Measurements from ENCODE around the gene RELT.

The RELT gene

DNA sequence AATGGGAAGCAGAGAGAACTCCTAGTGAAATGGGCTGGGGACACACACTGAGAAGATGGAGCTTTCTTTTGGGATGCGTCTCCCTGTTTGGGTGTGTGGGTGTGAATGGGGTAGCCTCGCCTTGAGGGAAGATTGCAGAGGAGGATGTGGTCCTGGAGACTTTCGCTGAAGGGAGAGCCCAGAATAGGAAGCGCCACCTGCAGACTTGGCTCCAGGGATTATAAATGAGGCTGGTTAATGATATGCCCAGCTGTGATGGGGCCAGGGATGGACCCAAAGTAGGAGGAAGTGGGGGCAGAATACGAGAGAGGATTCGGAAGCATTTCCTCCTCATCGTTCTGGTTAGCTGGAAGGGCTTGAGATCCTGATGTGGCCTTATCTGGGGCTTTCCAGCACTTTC, 13.7 kb downstream of the RELT start:
- in situ Hi-C loops (cut with MboI; ENCODE audit: low sequenced_read_pairs), result no loop called here

DNA sequence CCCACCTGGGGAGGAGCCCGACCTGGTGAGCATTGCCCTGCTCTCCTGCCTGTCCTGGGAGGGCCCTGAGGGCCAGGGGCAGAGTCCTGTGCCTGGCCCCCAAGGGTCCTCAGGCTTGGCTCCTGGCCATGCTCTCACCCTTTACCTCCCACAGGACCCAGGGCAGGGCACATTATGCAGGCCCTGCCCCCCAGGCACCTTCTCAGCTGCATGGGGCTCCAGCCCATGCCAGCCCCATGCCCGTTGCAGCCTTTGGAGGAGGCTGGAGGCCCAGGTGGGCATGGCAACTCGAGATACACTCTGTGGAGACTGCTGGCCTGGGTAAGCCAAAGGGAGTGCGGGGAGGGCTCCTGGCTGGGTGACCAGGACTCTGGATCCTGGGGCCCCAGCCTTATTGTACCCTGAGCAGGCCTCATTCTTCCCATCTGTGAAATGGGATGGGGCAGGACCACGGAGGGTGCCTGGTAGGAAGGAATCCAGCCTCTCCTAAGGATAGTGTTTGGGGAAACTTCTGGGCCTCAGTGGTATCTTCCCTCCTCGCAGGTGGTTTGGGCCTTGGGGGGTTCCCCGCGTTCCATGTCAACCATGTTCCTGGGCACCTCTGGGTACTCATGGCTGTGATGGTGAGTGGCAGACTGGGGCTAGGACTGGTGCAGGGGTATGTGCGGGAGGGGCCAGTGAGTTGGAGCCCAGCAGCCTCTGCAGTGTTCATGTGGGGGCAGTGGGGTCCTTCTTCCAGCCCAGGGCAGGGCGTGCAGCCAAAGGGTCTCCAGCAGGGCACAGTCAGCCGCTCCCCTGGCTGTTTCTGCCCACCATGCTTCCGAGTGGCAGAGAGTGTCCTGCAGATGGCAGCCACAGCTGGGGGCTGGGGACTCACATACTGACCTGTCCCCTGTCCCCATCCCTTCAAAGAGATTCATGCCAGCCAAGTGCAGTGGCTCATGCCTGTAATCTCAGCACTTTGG, 14.7 kb downstream of the RELT start:
- in situ Hi-C loops (cut with MboI; ENCODE audit: low sequenced_read_pairs), result no loop called here

DNA sequence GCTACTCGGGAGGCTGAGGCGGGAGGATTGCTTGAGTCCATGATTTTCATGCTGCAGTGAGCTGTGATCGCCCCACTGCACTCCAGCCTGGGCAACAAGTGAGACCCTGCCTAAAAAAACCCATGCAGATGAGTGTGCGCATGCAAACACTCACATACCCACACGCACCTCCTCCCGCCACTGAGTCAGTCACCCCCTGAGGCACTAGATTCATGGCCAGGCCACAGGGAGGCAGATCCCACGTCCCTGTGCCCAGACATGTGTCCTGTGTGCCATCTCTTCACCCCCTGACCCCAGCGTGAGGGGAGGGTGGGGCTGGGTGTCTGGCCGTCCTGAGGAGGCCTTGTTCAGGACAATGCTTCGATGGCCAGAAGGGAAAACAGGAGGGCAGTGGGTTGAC, 15.5 kb downstream of the RELT start:
- in situ Hi-C loops (cut with MboI; ENCODE audit: low sequenced_read_pairs), result no loop called here

DNA sequence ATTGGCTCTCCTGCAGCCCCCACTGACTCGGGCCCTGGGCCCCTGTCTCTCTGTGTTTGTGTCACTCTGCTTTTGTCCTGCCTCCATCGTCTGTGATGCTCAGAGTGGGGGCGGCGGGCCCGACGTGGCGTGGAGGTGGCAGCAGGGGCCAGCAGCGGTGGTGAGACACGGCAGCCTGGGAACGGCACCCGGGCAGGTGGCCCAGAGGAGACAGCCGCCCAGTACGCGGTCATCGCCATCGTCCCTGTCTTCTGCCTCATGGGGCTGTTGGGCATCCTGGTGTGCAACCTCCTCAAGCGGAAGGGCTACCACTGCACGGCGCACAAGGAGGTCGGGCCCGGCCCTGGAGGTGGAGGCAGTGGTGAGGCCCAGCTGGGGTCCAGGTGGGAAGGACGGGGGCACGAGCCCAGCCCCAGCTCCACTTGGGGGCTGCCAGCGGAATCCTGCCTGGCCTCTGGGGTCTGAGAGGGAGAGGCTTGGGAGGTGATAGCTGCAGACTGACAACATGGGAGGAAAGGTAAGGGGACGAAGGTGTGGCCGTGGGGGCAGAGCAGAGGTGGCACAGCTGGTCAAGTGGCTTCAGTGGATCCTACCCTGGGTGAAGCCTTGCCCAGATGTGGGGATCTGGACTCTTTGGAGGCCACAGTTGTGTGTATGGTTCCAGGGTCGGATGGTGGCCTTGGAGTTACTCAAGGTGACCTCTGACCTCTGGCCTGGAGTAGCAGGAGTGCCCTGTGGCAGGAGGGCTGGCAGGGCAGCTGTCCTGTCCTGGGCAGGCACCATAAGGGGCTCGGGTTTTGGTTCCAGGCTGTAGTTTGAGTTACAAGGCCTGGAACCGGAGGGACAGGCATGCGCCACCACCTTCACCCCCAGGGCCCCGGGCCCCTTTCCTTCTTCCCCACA, 16.2 kb downstream of the RELT start:
- in situ Hi-C loops (cut with MboI; ENCODE audit: low sequenced_read_pairs), result no loop called here

DNA sequence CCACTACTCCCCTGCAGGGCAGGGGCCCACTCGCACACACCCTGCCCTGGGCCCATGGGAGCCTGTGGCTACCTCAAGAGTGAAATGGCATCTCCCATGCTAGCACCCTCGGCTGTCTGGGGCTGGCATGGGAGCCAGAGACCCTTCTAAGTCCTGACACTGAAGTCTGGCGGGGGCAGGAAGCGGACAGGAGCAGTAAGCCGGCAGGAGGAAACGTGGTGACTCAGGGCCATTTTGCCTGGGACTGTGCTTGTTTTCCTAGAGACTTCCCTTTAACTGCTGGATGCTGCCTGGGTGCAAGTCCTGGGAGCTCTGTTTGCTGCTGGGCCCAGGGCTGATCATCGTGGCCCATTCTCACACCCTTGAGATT, 16.8 kb downstream of the RELT start:
- in situ Hi-C loops (cut with MboI; ENCODE audit: low sequenced_read_pairs), result no loop called here

DNA sequence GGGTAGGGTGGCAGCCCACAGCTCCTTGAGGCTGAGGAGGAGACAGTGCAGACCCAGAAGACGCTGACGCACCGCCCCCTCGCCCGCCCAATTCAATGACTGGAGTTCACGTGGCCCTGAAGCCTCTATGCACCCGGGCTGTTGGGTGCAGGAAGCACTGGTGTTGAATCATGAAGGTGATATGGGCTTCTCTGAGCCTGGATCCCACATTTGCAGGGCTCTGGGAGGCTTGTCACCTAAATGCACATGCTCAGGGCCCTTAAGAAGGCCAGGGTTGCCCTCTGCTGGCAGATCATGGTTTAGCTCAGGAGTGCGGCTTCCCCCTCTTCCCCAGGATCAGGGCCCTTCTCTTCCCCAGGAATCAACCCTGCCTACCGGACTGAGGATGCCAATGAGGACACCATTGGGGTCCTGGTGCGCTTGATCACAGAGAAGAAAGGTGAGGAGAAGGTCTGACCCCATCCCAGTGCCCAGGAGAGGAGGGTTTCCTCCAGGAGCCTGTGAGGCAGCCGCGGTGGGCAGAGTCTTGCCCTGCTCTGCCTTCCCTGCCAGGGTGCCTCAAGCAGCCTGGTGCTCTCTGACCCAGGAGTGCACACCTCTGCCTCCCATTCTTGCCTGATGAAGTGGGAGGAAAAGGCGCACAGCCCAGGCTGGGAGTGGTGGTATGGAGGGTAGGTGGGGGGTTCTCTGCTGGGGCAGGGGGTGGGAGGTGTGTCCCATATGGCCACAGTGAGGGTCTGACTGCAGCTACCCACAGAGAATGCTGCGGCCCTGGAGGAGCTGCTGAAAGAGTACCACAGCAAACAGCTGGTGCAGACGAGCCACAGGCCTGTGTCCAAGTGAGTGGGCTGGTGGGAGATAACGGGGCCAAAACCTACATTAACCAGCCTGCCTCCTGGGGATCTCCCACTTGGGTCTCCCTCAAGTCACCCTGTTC, 17.5 kb downstream of the RELT start:
- in situ Hi-C loops (cut with MboI; ENCODE audit: low sequenced_read_pairs), result no loop called here

DNA sequence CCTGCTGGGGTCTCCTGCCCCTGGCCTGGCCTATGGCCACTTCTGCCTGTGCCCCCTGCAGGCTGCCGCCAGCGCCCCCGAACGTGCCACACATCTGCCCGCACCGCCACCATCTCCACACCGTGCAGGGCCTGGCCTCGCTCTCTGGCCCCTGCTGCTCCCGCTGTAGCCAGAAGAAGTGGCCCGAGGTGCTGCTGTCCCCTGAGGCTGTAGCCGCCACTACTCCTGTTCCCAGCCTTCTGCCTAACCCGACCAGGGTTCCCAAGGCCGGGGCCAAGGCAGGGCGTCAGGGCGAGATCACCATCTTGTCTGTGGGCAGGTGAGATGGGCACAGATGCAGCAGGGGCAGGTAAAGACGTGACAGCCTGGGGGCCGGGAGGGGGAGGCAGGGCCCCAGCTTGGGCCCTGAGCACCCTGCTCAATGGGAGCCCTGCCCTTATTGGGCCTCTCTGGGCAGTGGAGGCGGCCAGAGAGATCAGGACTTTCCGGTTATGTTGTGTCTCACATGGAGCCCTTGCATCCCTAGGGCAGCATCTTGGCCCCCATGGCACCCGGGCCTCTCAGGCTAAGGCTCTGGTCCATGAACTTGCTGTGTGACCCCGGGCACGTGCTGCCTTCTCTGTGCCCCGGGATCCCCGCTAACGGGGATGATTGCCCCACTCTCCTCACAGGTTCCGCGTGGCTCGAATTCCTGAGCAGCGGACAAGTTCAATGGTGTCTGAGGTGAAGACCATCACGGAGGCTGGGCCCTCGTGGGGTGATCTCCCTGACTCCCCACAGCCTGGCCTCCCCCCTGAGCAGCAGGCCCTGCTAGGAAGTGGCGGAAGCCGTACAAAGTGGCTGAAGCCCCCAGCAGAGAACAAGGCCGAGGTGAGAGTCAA, 18.5 kb downstream of the RELT start:
- in situ Hi-C loops (cut with MboI; ENCODE audit: low sequenced_read_pairs), result no loop called here

DNA sequence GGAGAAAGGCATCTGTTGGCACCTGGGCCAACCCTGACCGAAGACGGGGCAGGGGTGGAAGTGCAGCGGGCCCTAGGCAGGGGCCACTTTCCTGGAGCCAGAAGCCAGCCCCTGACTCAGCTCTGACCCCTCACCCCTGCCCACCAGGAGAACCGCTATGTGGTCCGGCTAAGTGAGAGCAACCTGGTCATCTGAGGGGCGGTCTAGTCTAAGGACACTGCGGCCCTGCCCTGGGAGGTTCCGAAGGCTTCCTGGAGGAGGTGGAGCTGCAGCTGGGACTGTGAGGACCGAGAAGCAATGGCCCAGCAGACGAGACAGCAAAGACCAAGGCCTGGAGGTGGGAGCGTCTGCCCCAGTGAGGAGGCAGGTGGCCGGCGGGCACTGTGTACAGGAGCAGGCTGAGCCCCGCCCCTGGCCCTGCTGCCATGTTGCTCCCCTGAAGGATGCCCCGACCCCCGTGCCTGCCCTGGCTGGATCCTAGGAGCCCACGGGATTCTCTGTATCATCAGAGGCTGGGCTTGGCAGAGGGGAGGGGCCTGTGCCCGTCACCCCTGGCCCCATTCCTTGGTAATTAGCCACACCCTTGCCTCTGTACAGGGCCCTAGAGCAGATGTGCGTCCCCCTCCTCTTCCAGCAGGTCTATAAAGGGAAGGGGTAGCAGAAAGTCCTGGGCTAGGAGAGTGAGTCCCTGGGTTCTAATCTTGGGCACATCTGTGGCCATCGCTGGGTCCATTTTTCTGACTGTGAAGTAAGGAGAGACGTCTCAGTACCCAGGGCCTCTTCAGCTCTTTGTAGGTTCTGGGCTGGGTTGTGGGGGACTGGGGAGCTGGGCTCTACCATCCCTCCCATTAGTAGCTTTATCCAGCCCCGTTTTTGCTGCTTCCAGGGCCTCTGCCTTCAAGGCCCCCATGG, 19.4 kb downstream of the RELT start:
- in situ Hi-C loops (cut with MboI; ENCODE audit: low sequenced_read_pairs), result no loop called here

DNA sequence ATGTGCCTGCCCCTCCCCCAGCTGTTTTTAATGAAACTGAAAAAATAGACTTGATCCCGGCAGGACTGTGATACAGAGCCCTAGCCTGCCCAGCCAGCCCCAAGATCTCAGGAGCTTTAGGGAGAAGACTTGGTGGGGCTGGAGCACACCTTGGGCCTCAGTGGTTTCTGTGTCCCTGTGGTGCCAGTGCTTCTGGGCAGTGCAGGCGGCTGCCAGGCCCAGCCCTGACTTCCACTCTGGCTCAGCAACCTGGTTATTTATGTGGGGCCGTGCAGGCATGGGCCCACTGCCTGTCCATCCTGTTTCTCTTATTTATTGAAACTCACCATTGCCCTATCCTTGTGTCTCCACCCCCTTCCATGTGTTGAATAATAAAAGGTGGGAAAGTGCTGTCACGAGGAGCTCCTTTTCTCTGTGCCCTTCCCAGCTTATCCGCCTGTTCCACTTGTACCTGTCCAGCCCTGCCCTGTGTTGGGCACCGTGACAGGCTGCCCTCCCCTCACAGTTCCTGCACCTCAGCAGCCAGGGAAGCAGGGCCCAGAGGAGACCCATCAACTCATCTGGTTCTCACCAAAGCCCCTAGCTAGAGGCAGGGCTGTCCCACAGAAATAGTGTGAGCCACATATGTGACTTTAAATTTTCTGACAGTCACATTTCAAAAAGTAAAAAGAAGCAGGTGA, 20.2 kb downstream of the RELT start:
- in situ Hi-C loops (cut with MboI; ENCODE audit: low sequenced_read_pairs), result no loop called here

DNA sequence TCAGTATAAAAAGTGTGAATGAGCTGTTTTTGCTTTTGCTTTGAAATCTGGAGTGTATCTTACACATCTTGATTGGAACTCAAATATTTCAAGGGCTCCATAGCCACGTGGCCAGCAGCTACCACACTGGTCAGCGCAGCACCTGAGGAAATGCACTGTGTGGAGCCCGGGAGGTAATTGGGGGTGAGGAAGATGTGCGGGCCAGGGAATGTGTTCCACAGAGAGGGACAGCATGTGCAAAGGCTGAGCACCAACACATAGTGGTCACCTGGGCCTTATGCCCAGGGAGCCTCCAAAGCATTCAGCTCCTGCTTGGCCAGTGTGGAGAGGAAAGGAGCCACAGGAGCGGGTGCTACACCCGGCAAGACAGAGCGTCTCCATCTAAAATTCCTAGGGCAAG, 20.8 kb downstream of the RELT start:
- in situ Hi-C loops (cut with MboI; ENCODE audit: low sequenced_read_pairs), result no loop called here

DNA sequence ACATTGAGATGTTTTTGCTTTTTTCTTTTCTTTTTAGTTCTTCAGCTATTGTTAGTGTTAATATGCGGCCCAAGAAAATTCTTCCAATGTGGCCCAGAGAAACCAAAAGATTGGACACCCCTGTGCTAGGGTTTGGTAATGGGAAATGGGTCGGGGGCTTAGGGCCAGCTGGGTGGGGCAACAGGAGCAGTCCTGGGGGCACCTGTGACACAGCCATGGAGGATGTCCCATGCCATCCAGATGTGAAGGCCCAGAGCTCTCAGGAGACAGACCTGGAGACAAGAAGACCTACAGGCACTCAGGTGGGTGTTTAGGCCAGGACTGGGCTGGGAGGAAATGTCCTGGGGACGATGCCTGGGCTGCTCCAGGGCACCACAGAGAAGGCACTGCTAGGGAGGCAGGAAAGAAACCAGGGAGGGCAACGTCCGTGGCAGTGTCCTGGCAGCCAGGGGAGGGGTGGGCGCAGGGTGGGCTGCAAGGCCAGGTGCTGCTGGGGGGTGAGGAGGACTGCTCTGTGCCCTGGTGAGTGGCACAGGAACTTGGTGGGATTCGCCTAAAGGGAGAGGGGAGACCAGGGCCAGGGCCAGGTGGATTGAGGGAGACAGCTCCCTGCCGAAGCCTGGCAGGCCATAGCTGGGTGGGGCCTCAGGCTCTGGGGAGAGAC, 21.4 kb downstream of the RELT start:
- in situ Hi-C loops (cut with MboI; ENCODE audit: low sequenced_read_pairs), result no loop called here

DNA sequence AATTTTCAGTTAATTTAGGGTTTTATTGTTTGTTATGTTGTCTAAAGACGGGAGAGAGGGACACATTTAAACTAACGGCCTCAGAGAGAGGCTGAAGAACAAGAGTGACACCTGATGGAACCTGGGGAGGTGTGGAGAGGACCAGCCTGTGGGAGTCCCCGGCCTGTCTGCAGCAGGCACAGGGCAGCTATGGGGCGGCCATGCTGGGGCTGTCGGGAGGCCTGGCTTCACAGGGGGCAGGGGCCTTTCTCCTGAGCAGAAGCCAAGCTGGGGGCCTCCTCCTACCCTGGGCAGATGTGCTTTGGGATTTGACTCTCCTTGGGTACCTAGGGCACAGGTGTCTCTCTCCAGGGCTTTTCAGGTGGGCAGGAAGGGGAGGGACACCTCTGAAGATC, 21.9 kb downstream of the RELT start:
- in situ Hi-C loops (cut with MboI; ENCODE audit: low sequenced_read_pairs), result no loop called here

DNA sequence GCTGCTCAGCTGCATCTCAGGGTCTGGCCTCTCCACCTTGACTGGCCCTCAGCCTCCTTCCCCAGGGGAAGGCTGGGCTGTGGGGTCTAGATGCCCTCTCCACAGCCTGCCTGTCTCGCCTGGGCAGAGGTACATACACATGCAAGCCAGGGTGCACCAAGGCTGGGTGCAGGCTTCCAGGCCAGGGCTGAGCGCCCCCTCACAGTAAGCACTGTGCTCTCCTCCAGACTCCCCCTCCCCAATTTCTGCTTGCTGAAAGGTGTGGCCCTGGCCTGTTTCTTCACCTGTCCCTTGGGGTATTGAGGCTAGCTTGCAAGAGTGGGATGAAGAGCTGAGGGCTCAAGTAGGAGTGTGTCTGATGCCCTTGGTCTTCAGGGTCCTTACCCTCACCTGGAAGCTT, 22.5 kb downstream of the RELT start:
- in situ Hi-C loops (cut with MboI; ENCODE audit: low sequenced_read_pairs), result no loop called here

DNA sequence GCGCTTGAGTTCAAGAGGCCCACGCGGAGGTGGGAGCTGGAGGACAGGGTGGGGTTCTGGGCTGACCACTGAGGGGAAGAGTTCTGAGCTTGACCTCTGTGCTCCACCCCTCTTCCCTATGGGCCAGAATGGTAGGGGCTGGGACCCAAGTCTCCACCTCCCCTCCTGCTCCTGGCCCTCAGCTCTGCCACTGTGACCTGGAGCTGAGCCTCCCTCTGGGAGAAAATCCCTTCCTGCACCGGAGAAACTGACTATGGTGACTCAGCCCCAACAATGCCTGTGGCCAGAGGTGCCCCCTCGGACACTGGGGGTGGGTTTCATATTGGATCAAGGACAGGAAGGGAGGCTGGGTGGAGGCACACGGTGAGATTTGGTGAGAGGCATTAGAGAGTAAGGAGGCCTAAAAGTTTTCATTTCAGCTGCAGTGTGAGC, 23.0 kb downstream of the RELT start:
- in situ Hi-C loops (cut with MboI; ENCODE audit: low sequenced_read_pairs), result no loop called here

DNA sequence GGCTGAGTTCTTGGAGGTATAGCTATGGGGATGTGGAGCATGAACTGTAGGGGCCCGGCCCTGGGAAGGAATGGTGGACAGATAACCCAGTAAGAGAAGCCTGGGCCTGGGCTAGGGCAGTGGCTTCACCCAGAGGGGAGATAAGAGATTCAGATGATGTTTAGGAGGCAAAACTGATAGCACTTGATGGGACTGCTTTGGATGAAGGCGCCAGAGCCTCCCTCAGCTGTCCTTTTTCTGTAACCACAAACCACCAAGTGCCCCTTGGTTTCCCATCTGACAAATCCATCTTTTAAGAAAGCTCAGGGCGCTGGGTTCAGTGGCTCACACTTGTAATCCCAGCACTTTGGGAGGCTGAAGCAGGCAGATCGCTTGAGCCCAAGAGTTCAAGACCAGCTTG, 23.4 kb downstream of the RELT start:
- in situ Hi-C loops (cut with MboI; ENCODE audit: low sequenced_read_pairs), result loop anchor here (10.0 kb wide), 1 partner anchor 265 kb away; no protein-coding TSS in a partner anchor

DNA sequence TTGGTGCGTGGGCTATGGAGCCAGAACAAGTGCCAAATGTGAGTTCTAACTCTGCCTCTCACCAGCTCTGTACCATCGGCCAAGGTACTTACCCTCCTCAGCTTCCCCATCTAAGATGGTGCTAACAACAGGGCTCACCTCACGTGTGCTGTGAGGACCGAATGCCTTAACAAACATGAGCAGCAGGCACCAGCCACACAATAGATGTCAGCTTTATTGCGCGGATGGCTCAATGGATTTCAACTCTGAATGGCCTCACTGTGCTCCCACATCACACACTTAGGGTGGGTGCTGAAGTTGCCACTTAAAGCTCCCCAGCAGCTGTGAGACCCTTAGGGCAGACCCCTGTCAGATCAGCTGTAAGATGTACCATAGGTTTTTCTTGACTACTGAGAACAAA, 24.1 kb downstream of the RELT start:
- in situ Hi-C loops (cut with MboI; ENCODE audit: low sequenced_read_pairs), result loop anchor here (10.0 kb wide), 1 partner anchor 265 kb away; no protein-coding TSS in a partner anchor

DNA sequence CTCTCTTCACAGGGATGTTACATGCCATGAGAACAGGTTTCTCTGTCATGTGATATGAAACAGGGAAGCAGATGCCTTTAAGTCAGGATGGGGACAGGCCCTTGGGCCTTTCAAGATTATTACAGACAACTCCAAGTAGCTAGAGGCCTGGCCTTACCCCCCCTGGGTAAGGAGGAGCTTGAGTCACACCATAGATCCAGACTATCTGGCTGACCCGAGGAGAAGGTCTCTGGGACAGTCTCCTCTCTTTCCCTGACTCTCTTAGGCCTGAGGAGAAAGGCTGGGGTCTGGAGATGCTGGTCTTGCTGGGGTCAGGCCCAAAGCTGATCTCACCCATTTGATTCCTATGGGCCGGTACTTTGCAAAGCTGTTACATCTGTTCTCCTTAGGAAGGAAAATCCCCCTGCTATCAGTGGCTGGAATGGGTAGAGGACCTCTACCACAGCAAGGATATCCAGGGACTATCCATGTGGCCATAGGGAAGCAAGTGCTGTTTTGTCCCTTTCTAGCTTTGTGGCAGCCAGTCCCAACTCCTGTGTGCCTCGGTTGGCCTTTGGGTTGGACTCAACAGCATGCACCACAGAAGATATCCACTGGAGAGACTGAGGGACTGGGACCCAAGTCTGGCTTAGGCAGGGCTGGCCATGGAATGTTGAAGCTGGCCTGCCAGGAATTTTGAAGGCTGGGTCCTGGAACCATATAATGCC, 25.2 kb downstream of the RELT start:
- in situ Hi-C loops (cut with MboI; ENCODE audit: low sequenced_read_pairs), result loop anchor here (10.0 kb wide), 1 partner anchor 263 kb away; no protein-coding TSS in a partner anchor
